Renal pelvis (tissue), 4 donors: ENCODE data around the gene SOAT2. TPM values are rescaled to one million over a fixed set of nuclear protein-coding genes. Genes with fewer than 3 reads are reported as not detected.
"Not testable (repeated sequence)": the region's sequence is repeated elsewhere in the genome, so short reads cannot be mapped to it uniquely, and the experiment has no call there.

Experiments used
- DNase-seq: peaks from one replicate; pipeline ENCODE4 v3.0.0-alpha.2; 2013
- polyA plus RNA-seq, 3 donors: library from polyadenylated mRNA; unstranded; fragments of 120-200 nt; gene quantifications; one replicate each; pipeline ENCODE4 v1.2.1, GENCODE V29; 2013; ENCODE audit not compliant: insufficient read length in 3 of 3

SOAT2 gene
- polyA plus RNA-seq, 3 donors: 2.4 to 3.0 (median 2.7) TPM

GRCh38 chr12:53101266-53101665 lies 2.0 kb upstream of the SOAT2 start:
- no peak for DNase-seq

- DNase-seq: no peak
Measured at GRCh38 chr12:53101931-53102781, 1.1 kb upstream of the SOAT2 start.

GRCh38 chr12:53103860-53104305 lies 597 bp downstream of the SOAT2 start:
- DNase-seq: no peak

- no peak for DNase-seq
Measured at GRCh38 chr12:53105256-53105655, 2.0 kb downstream of the SOAT2 start.

GRCh38 chr12:53105712-53106439 lies 2.6 kb downstream of the SOAT2 start:
- DNase-seq: no peak

- no peak for DNase-seq
Measured at GRCh38 chr12:53107122-53107521, 3.8 kb downstream of the SOAT2 start.

- DNase-seq: not testable (repeated sequence)
Measured at GRCh38 chr12:53112431-53112830, 9.1 kb downstream of the SOAT2 start.

GRCh38 chr12:53113136-53113705 lies 9.9 kb downstream of the SOAT2 start:
- no peak for DNase-seq

- DNase-seq: no peak
Measured at GRCh38 chr12:53113951-53114350, 10.7 kb downstream of the SOAT2 start.

- no peak for DNase-seq
Measured at GRCh38 chr12:53115112-53115890, 12.0 kb downstream of the SOAT2 start.

- DNase-seq: no peak
Measured at GRCh38 chr12:53115891-53116648, 12.8 kb downstream of the SOAT2 start.

GRCh38 chr12:53118751-53119300 lies 15.5 kb downstream of the SOAT2 start:
- no peak for DNase-seq

- DNase-seq: no peak
Measured at GRCh38 chr12:53120685-53121525, 17.6 kb downstream of the SOAT2 start.

- DNase-seq: no peak
Measured at GRCh38 chr12:53122961-53123468, 19.7 kb downstream of the SOAT2 start.

- no peak for DNase-seq
Measured at GRCh38 chr12:53123578-53124351, 20.5 kb downstream of the SOAT2 start.

GRCh38 chr12:53124352-53124723 lies 21.1 kb downstream of the SOAT2 start:
- DNase-seq: no peak

- DNase-seq: no peak
Measured at GRCh38 chr12:53127169-53127568, 23.9 kb downstream of the SOAT2 start.

- DNase-seq: no peak
Measured at GRCh38 chr12:53128780-53129569, 25.7 kb downstream of the SOAT2 start.
